KMS-11 (cell line): ENCODE data around the gene MASTL.

Source experiments
- H2AFZ ChIP-seq: fragments of 200-600 bp; sonication (generic); 2 replicates; pipeline ENCODE4 v1.6.1; 2016; ENCODE audit warnings: antibody characterized with exemption, mixed run types, low read depth
- H3K27ac ChIP-seq: fragments of 200-600 bp; sonication (generic); 2 replicates; pipeline ENCODE4 v1.6.1; 2016; ENCODE audit warnings: mild to moderate bottlenecking, mixed run types
- H3K27me3 ChIP-seq: fragments of 200-600 bp; sonication (generic); 2 replicates; pipeline ENCODE4 v1.6.1; 2017; ENCODE audit warnings: mild to moderate bottlenecking, low read depth, mixed run types, moderate library complexity; ENCODE audit not compliant: insufficient read depth
- H3K36me3 ChIP-seq: fragments of 200-600 bp; sonication (generic); 2 replicates; pipeline ENCODE4 v1.6.1; 2017; ENCODE audit warnings: mild to moderate bottlenecking, mixed run types; ENCODE audit not compliant: insufficient read depth
- H3K4me1 ChIP-seq: fragments of 200-600 bp; sonication (generic); 2 replicates; pipeline ENCODE4 v1.6.1; 2016; ENCODE audit warnings: mild to moderate bottlenecking, low read depth, mixed run types; ENCODE audit not compliant: poor library complexity, severe bottlenecking
- H3K4me2 ChIP-seq: fragments of 200-600 bp; sonication (generic); 2 replicates; pipeline ENCODE4 v1.7.0; 2016; ENCODE audit warnings: mild to moderate bottlenecking, mixed run types
- H3K4me3 ChIP-seq: fragments of 200-600 bp; sonication (generic); IDR thresholded peaks from 2 replicates; pipeline ENCODE4 v1.6.1; 2017; ENCODE audit warnings: low read depth, low read length, mixed read lengths; ENCODE audit not compliant: insufficient read depth
- H3K79me2 ChIP-seq: fragments of 200-600 bp; sonication (generic); 2 replicates; pipeline ENCODE4 v1.6.1; 2016; ENCODE audit warnings: low read depth, mixed run types; ENCODE audit not compliant: insufficient read depth
- H3K9ac ChIP-seq: fragments of 200-600 bp; sonication (generic); 2 replicates; pipeline ENCODE4 v1.6.1; 2016; ENCODE audit warnings: mild to moderate bottlenecking, mixed run types
- H4K20me1 ChIP-seq: fragments of 200-600 bp; sonication (generic); 2 replicates; pipeline ENCODE4 v1.6.1; 2016; ENCODE audit warnings: mild to moderate bottlenecking, mixed run types; ENCODE audit not compliant: insufficient read depth
- CTCF ChIP-seq: fragments of 200-600 bp; sonication (generic); conservative IDR thresholded peaks from 2 replicates; pipeline ENCODE4 v1.6.1; 2017; ENCODE audit warnings: low read depth, mild to moderate bottlenecking, antibody characterized with exemption, low read length, moderate library complexity, mixed read lengths

MASTL gene

GRCh38 chr10:27190508-27190907, 35.4 kb downstream of the MASTL start:
- H3K27me3 ChIP-seq = no peaks in the 10 kb centered on the region
- H3K4me3 ChIP-seq = no peak overlapping the region
- H2AFZ ChIP-seq = no peak overlapping the region
- TF ChIP-seq CTCF = no peak
- H3K9ac ChIP-seq = no peak overlapping the region
- H3K36me3 ChIP-seq = no peaks in the 10 kb centered on the region
- no peak overlapping the region for H3K4me2 ChIP-seq
- H3K4me1 ChIP-seq = peaks cover 11% of the 10 kb centered on the region
- H3K27ac ChIP-seq = no peak overlapping the region
- H3K79me2 ChIP-seq = no peaks in the 10 kb centered on the region
- no peaks in the 10 kb centered on the region for H4K20me1 ChIP-seq

- Histone ChIP-seq H3K27ac (no peak overlapping the region), H3K4me2 (no peak overlapping the region)
Observed at GRCh38 chr10:27192284-27192683, 37.1 kb downstream of the MASTL start.

GRCh38 chr10:27197980-27198620, 42.9 kb downstream of the MASTL start:
- H4K20me1 ChIP-seq = no peaks in the 10 kb centered on the region
- H2AFZ ChIP-seq = no peak overlapping the region
- no peaks in the 10 kb centered on the region for H3K27me3 ChIP-seq
- no peak overlapping the region for H3K4me3 ChIP-seq
- TF ChIP-seq CTCF = no peak
- no peak overlapping the region for H3K4me2 ChIP-seq
- H3K36me3 ChIP-seq = no peaks in the 10 kb centered on the region
- H3K9ac ChIP-seq = no peak overlapping the region
- no peaks in the 10 kb centered on the region for H3K79me2 ChIP-seq
- H3K27ac ChIP-seq = no peak overlapping the region
- H3K4me1 ChIP-seq = no peaks in the 10 kb centered on the region

More at GRCh38 chr10:27192284-27192683, 37.1 kb downstream of the MASTL start:
- Histone ChIP-seq H2AFZ (no peak overlapping the region), H3K4me1 (peaks cover 11% of the 10 kb centered on the region), H3K36me3 (no peaks in the 10 kb centered on the region), H4K20me1 (no peaks in the 10 kb centered on the region), H3K27me3 (no peaks in the 10 kb centered on the region), H3K79me2 (no peaks in the 10 kb centered on the region), H3K4me3 (no peak overlapping the region), H3K9ac (no peak overlapping the region)
- TF ChIP-seq CTCF = no peak

- Histone ChIP-seq H3K27ac (no peak overlapping the region), H3K4me3 (no peak overlapping the region), H3K4me2 (no peak overlapping the region), H2AFZ (no peak overlapping the region), H3K4me1 (no peaks in the 10 kb centered on the region), H3K79me2 (no peaks in the 10 kb centered on the region), H3K27me3 (no peaks in the 10 kb centered on the region), H3K36me3 (no peaks in the 10 kb centered on the region), H4K20me1 (0 out of 2 replicates have a peak, but pooled peaks cover 3% of the 10 kb centered on the region), H3K9ac (no peak overlapping the region)
- no peak for TF ChIP-seq CTCF
Observed at GRCh38 chr10:27203806-27204205, 48.7 kb downstream of the MASTL start.
